Effector CD8-positive, alpha-beta T cell (primary cell): ENCODE results near the gene MAP2K3.
"Not testable (repeated sequence)": the region's sequence is repeated elsewhere in the genome, so short reads cannot be mapped to it uniquely, and the experiment has no call there.

Experiments
- DNase-seq: peaks from one replicate; lab custom pipeline; 2025; lab: John Stamatoyannopoulos, UW

MAP2K3 gene

DNA sequence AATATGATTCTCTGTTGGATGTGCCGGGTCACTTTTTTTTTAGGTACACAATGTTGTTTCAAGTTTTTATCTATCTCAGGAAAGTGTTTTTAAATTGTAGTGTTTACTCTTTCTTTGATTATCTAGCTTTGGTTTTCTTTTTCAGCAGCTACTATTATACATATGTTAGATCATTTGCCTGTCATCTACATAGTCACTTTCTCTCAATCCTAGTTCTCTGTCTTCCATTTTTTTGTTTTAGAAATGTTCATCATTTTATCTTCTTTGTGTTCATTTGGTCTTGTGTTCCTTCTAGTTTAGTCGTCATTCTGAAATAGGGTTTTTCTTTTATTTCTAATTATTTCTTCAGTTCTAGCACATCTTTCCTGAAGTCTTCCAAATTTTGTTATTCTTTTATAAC is 44.3 kb downstream of the MAP2K3 start:
- DNase-seq = not testable (repeated sequence)

DNA sequence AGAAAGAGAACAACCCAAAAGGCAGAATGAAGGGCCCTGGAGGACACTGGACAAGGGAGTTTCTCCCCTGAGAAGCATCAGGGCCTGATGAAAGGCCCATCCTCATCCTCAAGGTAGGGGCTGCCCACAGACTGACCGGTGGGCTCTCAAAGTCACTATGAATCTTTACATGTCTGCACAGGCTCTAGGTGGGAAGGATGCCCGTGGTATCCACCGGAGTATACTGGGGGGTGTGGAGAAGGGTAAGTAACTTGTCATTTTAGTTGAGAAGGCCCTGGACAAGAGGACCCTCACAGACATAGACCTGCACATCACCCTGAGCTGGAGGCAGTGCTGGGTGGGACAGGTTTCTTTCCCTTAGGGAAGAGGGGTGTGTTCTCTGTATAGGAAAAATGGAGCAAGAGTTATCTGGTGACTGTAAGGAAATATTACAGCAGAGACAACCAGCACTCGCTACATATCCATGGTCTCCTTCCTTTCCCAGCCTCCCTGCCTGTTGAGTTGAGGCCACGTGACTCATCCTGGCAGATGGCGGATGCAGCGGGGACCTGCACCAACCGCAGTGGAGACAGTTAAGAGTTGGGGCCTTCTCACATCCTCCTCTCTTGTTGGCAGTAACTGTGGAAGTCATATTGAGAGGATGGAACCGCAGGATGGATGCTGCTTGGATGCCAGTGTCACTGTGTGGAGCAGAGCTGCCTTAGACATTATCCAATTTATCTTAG is 46.1 kb downstream of the MAP2K3 start:
- DNase-seq = no peak

DNA sequence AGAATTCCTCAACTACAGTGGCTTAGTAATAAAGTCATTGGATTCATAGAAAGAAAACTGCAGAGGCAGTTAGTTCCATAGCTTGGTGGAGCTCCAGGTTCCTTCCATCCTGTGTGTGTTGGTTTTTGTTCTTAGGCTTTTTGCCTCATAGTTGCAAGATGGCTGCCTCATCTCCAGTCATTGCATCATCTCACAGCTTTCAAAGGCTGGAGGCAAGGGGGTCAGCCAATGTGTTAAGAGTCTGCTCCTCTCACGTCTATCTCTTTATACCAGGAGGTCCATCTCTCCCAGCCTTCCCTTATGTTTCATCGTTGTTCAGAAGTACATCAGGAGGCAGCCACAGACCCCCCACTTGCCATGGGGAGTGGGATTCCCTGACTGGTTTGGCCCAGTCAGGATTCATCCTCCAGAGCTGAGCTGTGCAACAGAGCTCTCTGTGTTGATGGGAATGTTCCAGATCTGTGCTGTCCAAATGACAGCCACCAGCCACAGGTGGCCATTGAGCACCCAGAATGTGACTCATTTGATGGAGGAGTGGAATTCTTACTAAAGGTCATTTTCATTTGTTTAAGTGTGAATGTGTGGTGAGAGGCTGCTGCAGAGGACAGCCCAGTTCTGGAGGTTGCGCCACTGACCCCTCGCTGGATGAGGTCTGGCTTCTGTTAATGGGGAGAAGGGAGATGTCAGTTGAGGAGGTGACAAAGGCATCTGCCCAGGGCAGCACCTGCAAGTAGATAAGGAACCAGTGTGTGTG is 52.2 kb downstream of the MAP2K3 start:
- DNase-seq = not testable (repeated sequence)

DNA sequence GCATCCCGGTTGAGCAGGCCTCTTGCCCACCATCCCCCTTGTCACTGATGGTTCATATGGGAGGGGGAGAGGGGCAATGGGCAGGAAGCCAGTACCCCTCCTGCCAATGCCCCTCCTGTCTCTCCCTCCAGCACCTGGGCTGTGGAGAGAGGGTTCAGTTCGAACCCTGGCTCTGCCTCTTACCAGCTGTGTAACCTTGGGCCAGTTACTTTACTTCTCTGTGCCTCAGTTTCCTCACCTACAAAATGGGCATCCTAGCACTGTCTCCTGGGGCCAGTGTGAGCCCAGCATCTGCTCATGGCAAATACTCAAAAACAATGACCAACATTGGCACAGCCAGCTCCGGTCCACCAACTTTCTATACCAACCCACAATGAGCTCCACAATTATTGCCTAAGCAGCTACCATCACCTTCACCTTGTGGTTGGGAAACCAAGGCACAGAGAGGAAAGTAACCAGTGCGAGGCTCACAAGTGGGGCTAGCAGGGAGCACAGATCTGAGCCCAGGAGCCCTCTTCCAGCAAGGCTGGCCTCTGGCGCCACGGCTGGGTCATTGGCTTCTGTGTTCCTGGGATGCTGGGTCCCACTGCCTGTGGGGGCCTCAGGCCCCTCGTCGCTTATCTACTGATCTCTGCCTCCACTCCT is 53.6 kb downstream of the MAP2K3 start:
- DNase-seq = not testable (repeated sequence)

DNA sequence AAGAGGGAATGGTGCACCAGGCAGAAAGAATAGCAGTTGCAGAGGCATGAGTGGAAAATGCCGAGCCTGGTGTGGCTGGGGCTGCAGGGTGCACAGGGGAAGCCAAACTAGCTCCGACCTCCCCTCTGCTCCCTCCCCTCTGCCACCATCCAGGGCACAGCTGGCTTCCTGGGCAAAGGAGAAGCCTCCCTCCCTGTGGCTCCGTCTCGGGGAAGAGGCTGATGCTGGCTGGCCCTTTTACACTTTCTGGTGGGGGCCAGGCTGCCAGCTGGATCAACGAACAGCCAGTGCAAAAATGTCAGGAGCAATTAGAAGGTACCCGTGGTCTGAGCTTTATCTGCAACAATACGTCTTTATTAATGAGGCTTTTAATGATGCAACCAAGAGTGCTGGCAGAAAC is 54.5 kb downstream of the MAP2K3 start:
- no peak for DNase-seq

DNA sequence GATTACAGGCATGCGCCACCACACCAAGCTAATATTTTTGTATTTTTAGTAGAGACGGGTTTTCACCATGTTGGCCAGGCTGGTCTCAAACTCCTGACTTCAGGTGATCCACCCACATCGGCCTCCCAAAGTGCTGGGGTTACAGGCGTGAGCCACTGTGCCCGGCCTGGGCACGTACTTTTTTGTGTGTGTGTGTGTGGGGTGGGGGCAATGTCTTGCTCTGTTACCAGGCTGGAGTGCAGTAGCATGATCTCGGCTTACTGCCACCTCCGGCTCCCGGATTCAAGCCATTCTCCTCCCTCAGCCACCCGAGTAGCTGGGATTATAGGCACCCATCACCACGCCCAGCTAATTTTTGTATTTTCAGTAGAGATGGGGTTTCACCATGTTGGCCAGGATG is 55.1 kb downstream of the MAP2K3 start:
- not testable (repeated sequence) for DNase-seq

DNA sequence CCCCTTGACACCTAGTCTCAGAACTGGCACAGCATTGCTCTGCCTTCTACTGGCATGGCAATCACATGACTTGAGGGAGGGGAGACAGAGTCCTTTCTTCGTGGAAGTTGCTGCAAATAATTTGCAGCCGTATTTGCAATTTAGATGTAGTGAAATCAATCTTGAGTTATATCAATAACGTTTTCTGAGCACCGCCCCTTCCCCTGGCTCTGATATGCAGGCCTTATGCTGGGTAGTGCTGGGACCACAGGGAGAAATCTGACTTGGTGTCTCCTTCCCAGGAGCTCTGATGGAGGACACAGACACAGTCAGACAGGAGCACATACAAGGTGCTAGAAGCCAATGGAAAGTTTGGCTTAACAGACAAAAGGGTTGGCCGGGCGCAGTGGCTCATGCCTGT is 55.9 kb downstream of the MAP2K3 start:
- DNase-seq = not testable (repeated sequence)

DNA sequence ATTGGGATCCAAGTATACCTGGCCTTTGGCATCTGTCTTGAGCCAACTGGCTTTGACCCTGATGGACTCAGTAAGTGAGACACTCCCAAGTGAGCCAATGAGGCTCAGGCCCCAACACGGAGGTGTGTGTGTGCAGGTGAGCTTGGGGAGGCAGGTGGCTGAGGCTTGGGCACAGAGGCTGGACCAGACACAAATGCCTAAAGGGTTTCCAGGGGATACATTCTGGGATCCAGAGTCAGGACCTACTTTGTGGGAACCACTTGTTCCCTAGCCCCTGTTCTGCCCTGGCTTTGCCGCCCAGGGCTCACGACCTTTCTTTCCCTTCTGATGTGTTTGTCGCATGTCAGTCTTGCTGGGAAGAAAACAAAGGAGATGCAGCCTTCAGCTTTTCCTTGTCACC is 56.8 kb downstream of the MAP2K3 start:
- DNase-seq = not testable (repeated sequence)

DNA sequence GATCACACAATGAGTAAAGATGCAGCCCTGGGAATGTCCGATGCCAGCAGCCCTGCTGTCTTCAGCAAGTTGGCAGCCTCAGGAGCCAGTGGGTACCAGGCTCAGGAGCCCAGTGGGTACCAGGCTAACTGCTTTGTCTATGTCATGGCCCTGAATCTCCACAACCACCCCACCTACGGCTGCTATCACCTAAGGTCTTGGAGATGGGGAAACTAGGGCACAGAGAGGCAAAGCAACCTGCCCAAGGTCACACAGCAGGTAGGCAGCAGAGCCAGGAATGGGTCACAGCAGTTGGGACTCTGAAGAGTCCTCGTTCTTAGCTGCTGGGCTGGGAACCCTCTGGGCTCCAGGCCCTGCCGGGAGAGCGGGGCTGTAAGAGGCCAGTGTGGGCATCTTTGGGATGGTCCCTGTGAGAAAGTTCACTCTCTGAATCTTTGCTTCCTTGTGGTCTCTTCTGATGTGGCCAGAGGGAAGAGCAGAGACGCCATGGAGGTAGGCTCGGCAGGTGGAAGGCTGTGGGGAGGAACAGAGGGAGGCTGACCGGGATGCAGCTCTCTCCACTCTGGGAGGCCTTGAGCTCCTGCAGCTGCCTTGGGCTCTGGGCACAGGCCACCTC is 57.5 kb downstream of the MAP2K3 start:
- DNase-seq = not testable (repeated sequence)

DNA sequence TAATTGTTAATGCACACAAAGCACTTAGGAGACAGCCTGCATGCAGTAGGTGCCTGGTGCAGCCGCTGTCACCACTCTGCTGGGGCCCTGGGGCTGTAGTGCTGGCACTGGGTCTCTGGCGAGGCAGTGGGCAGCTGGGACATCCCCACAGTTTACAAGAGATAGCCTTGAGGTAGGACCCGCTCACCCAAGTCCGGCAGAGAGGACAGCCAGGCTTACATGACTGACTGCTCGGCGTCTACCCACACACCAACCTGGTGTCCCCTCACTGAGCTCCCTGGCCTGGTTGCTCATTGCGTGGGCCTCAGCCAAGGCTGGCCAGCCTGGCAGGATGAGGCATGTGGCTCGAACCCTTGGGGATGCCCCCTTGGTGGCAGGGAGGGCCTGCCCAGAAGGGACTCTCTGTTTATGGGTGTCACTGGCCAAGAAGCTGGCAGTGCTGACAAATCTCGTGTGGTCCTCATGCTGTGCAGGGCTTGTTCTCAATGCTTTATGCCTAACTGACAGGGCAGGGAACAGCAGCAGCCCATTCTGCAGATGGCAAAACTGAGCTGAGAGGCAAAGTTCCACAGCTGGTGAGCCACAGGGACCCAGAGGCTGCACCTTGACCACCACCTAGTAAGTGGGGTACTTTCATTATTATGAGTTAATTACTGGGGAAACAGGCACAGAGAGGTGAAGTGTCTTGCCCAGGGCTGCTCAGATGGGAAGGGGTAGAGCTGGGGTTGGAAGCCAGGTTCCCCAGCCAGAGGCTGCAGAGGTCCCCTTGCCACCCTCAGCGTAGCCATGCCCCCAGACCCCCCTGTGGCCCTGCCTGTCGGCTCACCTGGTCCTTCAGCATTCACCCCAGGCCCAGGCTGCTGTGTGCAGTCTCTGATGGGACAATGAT is 58.8 kb downstream of the MAP2K3 start:
- not testable (repeated sequence) for DNase-seq

DNA sequence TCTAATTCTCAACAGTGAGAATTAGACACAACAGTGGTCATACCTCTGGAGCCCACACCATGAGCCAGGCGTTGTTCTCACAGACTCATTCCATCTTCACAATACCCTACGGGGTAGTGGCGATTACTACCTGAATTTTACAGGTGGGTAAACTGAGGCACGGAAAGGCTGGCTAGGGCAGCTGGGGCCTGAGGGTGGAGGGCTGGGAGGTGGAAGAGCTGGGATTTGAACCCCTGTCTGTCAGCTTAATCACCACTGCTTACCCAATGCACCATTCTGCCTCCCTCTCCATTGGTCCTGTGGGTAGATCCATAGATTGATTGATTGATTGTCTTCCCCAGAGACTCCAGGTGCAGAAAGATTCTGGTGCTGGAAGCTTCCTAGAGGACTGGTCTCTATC is 60.3 kb downstream of the MAP2K3 start:
- DNase-seq = not testable (repeated sequence)

DNA sequence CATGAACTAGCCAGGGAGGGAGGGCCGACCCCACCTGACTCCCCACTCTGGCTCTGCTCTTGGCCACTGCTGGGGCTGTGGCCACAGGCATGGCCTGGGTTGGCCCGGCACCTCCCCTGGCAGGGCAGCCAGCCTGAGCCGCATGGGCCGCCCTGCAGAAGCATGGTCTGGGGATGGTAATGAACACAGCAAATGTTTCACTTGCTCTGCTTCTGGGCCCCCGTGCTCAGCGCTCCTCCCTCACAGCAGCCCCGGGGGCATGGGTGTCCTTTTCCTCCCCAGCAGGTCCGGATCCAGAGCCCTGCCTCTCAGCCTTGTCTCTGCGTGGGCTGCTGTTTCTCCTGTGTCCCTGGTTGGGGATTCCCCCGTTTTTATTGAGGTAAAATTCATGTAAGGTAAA is 60.7 kb downstream of the MAP2K3 start:
- DNase-seq = no peak

DNA sequence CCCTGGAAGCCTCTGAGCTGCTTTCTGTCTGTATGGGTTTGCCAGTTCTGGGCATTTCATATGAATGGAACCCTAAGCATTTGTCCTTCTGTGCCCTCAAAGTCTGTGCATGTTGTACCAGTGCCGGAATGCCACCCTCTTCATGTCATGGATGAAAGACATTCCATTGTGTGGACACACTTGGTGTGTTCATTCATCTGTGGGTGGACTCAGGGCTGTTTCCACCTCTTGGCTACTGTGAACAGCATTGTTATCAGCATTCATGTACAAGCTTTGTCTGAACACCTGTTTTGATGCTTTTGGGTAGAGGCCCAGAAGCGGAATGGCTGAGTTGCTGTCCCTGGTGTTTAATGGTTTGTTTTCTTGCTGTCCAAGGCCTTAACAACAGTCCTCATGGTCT is 61.6 kb downstream of the MAP2K3 start:
- not testable (repeated sequence) for DNase-seq

DNA sequence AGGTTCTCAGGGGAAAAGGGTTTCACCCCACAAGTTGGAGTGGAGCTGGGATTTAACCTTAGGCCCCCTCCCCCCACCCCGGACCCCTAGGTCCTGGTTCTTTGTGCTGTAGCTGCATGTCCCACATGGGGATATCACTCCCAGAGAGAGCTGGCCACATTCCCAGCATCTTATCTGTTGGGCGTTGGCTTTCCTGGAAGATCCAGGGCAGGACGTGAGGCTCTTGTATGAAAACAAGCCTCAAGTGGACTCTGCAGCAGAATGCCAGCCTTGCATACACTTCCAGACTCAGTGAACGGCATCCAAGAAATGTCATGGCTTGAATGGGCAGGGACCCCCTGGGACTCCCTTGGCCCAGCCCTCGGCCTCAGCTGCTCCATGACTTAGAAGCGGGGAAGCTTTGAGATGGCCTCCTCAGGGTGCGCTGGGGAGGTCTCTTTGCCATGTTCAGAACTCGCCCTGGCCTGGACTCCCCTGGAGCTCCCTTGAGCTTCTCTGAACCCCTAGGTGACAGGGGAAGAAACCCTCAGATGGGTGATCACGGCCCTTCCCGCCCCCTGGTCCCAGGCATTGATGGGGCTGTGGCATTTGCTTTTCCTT is 62.2 kb downstream of the MAP2K3 start:
- DNase-seq = not testable (repeated sequence)

DNA sequence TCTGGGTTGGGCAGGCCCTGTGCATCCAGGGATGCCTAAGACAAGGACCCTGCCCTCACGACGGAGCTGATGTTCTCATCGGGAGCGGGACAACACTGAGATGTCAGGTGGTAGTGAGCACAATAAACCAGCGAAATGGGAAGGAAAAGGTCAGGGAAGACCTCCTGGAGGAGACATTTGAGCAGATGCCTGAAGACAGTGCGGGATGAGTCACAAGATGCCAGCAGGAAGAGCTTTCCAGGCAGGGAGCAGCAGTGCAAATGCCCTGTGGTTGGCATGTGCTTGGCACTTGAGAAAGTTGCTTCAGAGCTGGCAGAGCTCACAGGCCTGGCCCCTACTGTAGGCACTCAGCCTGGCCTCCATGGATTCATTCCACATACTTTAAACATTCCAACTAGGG is 63.1 kb downstream of the MAP2K3 start:
- DNase-seq = not testable (repeated sequence)

DNA sequence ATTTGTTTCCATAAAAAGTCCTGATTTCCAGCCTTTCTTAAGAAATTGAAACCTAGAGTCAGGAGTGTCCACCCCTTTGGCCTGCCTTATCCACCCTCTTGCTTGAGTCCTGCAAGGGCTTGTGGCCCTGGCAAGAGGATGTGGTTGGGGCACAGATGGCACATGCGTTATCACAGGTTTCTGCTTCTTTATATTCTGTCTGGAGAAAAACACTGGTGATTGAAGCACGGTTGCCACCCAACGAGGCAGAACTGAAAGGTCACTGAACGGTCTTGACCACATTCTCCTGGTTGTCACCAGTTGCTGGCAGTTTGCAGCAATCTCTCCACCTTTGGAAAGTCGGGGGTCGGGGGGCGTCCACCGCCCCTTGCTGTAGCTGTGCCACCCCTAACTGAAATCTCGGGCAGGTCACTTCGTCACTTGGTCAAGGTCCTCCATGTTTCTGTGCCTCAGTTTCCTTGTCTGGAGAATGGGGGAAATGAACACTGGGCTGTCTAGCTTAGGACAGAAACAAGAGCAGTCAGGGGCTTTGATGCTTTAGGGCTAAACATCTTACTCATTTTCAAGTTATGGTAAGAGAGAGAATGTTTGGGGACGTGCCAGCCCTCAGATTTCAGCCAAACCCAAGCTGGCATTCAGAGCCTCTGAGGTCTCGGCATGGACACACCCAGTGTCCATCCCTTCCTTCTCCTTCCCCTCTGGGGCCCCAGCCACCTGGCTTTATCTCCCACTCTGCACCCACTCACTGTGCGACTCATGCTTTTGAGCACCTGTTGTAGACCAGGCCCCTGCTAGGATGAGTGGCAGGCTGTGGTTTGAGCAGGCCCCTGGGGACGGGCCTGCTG is 63.8 kb downstream of the MAP2K3 start:
- DNase-seq = not testable (repeated sequence)

DNA sequence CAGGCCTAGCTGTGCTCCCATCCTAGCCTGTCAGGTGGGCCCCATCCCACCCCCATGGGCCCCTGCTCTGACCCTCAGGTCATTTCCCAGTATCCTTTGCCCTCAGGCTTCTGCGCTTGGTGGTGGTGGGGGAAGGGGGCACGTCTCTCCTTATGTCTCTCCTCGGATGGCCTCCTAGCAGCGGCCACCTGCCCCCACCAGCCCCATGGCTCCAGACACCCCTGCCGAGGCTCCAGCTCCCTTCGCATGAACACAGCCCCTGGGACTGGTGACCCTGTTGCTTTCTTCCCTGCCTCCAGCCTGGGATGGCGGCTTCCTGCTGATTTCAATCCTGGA is 64.4 kb downstream of the MAP2K3 start:
- not testable (repeated sequence) for DNase-seq

DNA sequence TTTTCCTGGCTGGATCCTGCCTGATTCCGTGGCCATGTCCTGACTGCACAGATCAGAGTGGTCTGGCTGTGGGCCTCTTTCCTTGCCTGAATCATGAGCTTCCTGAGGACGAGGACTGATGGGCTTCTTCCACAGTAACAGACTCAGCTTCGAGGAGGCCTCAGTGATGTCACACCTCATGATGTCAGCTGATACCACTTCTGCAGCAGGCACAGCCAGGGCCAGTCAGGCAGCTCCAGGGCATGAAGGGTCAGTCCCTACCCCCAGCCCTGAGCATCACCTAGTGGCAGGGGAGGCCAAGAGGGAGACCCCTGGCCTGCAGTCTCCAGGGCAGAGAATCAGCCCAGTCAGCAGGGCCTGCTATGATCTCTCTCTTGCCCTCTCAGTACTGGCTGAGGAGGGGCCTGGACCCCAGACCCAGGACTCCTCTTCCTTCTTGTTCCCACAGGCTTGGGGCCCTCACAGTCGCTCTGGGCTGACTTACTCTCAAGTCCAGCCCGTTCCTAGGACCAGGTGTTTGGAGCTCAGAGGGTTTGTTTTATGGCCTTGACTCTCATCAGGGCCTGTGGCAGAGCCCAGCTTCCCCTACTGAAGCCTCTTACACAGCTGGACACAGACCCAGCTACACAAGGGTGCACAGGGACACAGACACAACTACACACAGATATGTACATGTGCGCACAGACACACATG is 65.0 kb downstream of the MAP2K3 start:
- DNase-seq = not testable (repeated sequence)

DNA sequence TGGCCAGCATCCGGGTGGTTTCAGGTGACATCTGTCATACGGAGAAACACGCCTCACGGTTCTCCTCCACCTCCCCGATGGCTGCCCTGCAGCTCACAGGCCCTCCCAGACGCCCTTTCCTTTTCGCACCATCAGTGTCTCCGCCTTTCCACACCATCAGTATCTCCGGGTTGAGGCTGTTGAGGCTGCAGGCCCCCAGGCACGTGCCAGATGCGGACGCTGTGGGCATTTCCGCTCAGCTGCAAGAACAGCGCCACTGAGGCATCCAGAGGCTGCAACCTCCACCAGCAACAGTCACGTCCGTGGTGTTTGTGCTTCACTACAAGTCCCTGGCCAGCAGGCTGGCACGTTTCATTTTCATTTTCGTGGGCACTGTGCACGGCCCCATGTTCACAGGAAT is 66.0 kb downstream of the MAP2K3 start:
- DNase-seq = not testable (repeated sequence)
